Skin of body (tissue), 2 donors: Measurements from ENCODE around the gene NEUROD1. TPM values are rescaled to one million over a fixed set of nuclear protein-coding genes. Genes with fewer than 3 reads are reported as not detected.
"Not testable (repeated sequence)": the region's sequence is repeated elsewhere in the genome, so short reads cannot be mapped to it uniquely, and the experiment has no call there.

Source experiments
- DNase-seq: peaks from one replicate; lab custom pipeline; 2025; lab: John Stamatoyannopoulos, UW
- total RNA-seq: library from RNA; depleted of rRNA; stranded (reverse); fragments of >200 nt; gene quantifications from one replicate; pipeline ENCODE4 v1.2.3, GENCODE V29; 2014

Gene NEUROD1
- not detected for total RNA-seq

DNA sequence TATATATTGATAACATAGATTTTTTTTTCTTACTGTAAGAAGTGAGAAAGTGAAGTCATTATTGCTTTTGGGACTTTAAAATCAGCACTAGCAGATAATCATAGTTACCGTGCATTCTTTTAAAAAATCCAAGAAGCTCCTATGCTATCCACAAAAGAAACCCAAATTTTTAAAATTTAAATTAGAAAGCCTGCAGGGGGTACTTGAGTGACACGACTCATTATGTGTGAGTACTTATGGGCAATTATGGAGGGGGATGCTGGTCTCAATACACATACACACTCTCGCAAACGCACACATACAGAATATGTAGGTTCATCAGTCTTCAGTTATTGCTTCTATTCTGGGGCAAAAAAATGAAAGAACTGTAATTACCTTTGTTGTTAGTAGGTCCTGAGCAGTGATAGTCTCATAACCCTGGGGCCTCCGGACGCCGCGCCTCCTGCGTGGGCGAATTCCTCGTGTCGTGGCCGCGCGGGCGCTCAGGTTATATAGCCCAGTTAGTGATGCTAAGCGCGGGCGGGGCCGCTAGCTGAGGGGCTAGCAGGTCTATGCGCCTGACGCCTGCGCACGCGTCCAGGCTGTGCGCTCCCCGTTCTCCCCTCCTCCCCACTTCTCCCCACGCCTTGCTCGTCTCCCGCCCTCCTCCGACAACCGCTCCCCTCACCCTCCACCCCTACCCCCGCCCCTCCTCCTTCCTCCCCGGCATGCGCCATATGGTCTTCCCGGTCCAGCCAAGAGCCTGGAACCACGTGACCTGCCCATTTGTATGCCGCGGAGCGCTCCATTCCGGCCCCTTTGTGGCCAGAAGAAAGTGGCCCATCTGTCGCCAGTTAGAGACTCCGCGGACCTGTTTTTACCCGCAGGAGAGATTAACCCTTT, at the start of gene NEUROD1:
Gene NEUROD1 (minus strand): TSS at position 463 of the 882 bp plus-strand sequence. CDS start 1,657 bp downstream, outside the sequence.
- DNase-seq: no peak

DNA sequence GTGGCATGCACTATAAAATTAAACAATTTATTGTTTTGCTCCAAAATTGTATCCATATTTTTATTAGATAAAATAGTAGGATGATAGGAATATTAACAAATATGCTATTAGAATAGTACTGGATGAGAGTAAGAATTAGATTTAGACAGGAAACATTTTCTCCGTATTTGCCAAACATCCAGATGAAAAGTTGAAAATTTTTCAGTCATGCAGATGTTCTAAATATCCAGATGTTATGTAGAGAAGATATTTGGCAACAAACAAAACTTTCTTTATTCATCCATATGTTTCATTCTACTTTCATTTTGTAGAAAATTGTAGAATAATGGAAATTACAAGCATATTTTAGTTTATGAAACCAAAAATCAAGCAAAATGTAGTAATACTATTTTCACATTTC, 45.2 kb upstream of the NEUROD1 start:
- DNase-seq: peak; percentile 64

DNA sequence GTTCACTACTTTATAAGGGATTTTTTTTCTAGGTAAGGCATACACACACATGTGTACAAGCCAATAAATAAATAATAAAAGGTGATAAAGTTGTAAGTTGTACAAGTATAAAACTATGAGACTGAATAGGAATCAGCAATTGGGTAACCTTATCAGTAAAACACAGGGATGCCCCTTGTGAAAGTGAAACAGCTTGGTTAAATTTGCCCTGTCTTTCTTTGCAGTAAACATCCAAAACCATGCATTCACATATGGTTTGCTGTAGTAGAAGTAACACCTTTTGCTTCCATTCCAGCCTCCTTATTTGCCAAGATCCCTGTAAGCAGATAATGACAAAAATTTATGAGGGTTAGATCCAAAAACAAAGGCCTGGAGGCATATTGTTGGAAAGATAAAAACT, 44.3 kb upstream of the NEUROD1 start:
- no peak for DNase-seq

DNA sequence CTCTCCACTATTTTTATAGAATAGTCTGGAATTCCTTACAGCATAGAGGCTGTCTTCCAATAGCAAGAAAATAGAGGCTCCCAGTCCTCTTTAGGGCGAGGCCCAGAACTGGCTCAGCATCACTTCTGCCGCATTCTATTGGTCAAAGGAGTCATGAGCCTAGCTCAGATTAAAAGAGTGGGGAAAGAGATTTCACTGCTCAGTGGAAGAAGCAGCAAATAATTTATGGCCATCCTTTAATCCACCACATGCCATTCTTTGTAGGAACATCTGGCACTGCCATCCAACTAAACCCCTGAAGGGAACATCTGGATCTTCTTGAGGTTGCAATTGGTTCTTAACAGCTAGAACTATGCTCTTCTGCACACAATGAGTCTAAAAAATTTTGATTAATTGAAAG, 43.4 kb upstream of the NEUROD1 start:
- peak; percentile 80 for DNase-seq

DNA sequence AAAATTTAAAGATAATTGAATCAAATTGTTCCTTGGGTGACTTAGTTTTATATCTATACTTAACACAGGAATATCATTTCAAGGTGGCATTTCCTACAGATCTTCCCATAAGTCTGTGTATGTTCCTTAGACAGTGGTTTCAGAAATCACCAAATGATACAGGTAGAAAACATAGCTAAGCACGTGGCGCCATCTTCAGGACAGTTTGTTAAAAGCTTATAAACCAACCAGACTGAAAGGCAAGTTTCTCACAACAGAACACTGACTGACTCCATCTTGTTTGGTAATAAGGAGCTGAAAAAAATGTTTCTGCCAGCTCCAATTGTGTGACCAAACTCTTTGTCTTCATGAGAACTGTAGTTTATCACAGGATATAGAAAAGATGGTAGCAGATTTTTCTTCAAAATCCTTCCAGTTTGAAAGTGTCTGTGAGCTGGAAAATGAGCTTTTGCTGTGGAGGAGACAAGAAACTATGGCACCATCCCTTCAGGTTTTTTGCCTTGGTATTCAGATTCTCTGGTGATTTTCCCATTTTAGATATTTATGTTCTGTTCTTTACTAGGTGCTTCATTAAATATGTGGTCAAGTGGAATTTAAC, 34.8 kb upstream of the NEUROD1 start:
- peak; percentile 54 for DNase-seq

DNA sequence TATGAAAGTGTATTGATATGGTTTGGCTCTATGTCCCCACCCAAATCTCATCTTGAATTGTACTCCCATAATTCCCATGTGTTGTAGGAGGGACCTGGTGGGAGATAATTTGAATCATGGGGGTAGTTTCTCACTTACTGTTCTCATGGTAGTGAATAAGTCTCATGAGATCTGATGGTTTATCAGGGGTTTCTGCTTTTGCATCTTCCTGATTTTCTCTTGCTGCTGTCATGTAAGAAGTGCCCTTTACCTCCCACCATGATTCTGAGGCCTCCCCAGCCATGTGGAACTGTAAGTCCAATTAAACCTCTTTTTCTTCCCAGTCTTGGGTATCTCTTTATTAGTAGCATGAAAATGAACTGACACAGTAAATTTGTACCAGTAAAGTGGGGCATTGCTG, 30.7 kb upstream of the NEUROD1 start:
- DNase-seq: not testable (repeated sequence)

DNA sequence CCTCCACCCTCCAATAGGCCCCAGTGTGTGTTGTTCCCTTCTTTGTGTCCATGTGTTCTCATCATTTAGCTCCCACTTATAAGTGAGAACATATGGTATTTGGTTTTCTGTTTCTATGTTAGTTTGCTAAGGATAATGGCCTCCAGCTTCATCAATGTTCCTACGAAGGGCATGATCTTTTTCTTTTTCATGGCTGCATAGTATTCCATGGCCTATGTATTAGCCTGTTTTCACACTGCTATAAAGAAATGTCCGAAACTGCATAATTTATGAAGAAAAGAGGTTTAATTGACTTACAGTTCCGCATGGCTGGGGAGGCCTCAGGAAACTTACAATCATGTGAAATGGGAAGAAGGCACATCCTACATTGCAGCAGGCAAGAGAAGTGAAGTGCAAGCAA, 22.2 kb upstream of the NEUROD1 start:
- not testable (repeated sequence) for DNase-seq

DNA sequence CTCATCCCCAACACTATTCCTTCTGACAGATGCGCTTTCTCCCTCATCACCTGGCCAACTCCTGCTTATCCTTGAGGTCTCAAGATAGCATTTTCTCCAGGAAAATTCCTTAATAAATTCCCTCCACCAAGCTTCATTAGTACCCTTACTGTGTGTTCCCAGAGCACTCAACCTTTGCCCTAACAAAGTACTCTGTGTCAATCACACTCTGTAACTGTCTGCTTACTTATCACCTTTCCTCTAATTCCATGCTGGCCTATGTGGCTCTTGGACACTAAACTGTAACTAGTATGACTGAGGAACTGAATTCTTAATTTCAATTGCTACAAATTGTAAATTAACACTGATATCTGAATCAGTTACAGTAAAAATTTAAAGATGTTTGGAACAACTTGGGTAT, 17.9 kb upstream of the NEUROD1 start:
- no peak for DNase-seq

DNA sequence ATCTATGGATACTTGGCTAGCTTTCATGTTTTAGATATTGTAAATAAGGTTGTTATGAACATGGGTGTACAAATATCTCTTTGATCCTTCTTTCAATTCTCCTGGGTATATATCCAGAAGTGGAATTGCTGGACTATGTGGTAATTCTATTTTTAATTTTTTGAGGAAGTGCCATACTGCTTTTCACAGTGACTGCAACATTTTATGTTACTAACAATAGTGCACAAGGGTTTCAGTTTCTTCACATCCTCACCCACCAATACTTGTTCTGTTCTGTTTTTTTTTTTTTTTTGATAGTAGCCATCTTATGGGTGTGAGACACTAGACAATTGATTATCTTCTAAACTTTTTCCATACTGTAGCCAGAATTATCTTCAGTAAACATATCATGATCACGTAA, 17.3 kb upstream of the NEUROD1 start:
- DNase-seq: no peak

DNA sequence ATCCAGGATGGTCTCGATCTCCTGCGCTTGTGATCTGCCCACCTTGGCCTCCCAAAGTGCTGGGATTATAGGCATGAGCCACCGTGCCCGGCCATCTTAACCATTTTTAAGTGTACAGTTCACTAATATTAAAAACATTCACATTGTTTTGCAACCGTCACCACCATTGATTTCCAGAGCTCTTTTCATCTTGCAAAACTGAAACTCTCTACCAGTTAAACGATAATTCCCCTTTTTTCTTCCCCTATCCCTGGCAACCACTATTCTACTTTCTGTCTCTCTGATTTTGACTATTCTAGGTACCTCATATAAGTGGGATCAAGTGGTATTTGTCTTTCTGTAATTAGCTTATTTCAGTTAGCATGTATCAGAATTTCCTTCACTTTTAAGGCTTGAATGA, 16.8 kb upstream of the NEUROD1 start:
- DNase-seq: no peak

DNA sequence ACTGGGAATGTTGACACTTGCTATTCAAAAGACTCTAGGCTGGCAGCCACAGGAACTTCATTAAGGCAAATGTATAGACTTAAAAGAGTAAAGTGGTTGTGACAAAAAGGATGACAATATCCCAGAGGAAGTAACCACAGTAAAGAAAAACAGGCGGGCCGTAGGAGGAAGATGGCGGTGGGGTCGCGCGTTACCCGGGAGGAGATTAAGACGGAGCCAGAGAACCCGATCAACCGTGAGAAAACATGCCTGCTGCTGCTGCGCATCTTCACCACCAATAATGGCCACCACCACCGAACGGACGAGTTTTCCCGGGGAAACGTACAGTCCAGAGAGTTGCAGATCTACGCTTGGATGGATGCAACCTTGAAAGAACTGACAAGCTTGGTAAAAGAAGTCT, 14.0 kb upstream of the NEUROD1 start:
- DNase-seq: no peak

DNA sequence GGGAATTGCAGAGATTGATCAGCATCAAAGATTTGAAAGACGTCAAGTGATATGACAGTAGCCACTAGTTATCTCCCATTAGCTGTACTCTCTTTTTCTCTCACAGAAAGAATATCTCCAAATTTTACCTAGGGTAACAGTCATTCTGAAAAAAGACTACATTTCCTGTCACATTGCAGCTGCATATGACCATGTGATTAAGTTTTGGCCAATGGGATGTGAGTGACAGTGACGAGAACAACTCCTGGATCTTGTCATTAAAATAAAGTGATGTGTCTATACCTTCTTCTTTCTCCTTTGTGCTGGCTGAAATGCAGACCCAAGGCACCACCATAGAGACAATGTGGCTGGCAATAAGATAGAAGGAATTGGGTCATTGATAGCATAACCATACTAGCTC, 10.5 kb upstream of the NEUROD1 start:
- DNase-seq: no peak

DNA sequence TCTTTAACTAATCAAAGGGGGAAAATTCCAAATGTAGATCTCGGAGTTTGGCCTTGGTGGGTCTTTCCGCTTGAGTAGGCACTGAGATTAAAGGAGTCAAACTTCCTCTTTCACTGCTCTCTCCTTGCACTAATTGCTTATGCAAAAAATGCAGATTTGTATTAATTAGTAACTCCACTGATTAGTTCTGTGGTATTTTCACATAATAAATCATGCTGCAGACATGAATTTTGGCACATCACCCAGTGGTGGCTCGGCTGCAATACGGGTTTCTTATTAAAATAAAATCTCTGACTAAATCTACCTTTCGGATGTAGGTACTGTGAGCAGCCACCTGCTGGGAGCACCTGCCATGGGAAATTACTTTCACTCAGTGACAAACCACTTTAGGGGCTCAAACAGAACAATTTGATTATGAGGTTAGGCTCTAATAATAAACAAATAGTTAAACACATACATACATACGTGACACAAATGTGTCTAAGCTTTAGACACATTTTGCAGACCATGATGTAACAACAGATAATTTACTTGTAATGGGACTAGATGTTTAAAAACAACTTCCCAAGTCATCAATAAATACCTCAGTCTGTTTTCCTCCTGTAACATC, 6.4 kb upstream of the NEUROD1 start:
- no peak for DNase-seq

DNA sequence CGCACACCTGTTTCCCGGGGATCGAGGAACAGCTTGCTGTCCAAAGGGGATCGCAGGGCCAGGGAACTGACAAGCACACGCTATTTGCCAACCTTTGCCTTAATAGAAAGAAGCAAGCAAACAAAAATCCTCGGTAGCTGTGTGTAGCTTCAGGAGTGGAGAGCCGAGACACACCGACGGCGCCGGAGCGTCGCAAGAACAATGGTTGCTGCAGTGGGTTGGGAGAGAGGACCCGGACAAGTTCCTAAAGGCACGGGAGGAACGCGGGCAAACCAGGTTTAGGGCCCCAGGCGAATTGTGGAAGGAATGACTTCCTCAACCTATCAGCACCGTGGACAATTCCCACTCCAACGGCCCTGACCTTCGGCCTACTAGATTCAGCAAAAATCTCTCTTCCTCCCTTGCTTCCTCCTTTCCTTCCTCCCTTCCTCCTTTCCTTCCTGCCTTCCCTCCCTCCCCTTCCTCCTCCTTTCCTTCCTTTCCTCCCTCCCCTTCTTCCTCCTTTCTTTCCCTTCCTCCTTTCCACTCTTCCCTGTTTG, 4.9 kb upstream of the NEUROD1 start:
- DNase-seq: no peak

DNA sequence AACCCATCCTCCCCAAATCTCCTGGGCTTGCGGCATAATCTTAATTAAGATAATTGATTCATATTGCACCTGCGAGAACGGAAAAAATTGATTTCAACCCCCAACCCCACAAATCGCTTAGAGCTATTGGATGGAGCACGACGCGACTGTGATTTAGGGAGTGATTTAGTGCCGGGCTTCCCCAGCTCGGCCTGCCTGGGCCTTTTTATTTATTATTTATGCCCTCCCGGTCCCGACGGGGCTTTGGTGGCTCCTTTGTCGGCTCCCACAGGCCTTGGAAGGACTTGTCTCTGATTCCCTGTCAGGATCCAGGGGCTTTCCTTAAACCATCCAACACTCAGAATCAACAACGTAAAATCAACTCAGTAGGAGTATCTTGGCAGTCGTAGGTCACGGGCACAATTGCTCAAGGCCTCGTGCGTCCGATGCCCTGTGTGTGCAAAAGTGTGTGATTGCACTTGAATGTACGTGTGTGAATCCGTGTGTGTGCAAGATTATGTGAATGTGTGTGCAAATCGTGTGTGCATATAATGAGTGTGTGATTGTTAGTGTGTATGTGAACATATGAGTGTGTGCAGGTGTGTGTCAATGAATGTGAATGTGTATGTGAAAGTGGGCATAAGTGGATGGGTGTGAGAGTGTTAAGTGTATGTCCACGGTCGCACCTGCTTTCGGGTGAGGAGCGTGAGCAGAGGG, 4.3 kb upstream of the NEUROD1 start:
- no peak for DNase-seq

DNA sequence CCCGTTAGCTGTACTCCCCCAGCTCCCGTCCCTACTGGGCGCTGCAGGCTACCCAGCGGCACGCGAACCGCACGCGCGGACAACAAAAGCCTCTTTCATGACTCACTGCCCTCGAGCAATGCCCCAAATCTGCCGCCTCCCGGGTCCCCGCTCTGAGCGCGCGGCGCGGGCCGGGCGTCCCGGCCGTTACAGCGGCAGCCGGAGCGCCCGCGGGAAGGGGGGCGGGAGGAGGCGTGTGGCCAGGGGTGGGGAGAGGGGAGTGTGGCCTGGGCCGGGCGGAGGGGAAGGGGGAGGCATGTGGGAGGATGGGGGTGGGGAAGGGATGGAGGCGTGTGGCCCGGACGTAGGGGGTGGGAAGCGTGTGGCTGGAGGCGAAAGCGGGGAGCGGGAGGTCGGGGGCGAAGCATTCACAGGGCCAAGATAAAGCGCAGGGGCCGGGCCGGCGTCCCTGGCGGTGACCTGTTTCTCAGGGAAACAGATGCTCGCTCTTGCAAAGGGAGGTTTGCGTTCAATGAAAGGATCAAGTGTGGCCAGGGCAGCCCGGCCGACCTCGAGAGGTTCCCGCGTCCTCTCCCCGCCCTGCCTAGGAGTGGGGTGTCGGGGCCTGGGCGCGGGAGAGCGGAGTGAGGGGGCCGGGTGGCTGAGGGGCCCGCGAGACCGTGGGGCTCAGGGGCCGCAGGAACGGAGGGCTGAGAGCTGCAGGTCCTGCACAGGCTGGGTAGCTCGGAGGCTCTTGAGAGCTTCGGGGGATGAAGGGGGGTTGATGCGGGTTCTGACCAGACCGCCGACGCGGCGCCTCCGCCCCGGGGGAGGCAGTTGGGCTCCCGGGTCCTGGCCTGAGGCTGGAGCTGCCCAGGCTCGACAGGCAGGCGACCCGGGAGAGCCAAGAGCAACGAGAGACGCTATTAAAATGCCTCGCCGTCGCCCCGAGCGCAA, 3.5 kb upstream of the NEUROD1 start:
- no peak for DNase-seq

DNA sequence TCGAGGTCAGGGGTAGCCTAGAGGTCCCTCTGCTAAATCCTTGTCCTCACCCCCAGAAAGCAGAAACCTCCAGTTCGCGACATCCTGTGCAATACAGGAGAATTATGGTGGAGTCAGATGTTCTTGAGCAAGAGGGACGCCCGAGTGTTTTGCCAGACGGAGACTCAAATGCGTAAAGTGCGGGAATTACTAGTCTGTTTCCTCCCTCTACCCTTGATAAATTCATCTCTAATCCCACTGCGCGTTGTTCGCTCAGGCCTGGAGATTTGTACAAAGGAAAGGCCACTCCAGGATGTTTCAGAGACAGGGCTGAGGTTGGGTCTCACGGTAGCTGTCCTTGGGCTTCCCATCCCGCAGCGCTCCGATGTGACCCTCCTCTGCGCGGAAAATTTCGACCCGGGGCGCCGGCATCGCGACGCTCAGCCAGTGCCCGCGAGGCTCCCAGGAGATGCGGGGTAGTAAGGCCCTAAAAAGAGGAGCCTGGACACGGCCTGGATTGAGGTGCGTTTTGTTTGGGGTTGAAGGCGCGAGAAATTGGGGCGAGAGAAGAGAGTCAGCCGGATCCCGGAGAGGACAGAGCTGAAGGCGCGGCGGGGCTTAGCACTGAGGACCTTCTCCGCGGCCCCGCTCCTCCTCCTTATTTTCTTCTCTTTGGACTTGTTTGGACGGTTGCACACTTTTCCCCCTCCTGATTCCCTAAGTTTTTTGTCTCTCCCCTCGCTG, 2.6 kb upstream of the NEUROD1 start:
- no peak for DNase-seq

DNA sequence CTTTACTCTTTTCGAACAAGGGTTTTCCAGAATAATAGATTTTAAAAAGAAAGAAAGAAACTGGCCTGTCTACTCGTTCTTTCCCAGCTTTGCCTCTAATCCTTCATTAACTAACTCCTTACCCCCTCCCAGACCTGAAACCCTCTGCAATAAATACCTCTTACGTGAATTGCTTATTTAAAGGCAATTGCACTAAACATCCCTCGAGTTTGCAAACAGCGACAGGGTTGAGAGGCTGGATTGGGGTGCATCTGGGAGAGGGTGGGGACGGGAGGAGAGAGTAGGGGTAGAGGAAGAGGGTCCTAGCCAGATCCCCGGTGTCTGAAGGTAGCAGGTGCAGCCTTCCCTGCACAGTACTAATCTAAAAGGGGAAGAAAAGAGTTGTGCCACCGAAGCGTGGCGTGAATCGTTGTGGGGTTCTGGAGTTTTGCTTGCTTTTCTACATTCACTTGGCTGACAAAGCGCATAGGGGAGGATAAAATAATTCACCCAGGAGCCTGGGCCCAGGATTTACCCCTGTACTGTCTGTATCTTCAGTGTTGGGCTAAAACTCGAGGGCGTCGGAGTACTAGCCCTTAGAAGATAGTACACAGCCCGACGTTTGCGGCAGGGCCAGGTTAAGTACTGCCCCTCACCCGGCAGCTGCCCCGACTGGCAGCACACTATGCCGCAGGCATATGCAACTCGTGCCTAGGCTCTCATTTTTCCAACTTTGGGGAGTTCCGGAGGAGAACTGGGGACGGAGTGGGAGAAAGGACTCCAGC, 1.9 kb upstream of the NEUROD1 start:
- DNase-seq: no peak
